ENCODE results near the gene MAP2K7.

The MAP2K7 gene

DNA sequence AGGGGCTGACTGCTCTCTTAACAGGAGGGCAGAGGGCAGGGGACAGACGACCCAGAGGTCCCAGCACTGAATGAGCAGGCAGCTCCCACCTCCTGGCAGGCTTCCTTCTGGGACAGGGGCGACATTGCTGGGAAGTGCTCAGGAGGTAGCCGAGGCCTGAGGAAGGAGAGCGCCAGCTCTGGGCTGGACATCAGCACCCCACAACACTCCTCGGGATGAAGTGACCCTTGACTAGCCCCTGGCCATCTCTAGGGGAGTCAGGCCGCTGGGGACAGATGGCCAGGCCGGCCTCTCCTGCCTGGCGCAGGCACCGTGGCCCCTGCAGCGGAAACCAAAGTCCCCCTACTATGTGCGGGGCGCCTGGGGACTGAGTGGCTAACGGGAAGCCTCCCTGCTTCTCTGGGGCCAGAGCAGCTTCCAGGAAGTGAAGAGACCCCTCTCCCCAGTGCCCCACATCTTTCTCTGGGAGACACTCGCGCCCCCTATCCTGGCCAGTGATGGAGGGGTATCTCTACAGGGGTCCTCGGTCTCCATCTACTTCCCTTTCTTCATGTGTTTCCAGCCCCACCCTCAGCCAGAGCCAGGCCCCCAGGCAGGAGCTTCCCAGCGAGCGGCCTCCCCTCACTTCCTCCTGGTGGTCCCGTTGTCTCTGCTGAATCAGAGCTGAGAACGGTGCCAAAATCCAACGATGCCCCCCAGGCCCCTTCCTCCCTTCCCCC is 39.5 kb upstream of the MAP2K7 start:
- DNase-seq (ENCODE audit: low read depth) = no peak
- TF ChIP-seq, protein P1, sequence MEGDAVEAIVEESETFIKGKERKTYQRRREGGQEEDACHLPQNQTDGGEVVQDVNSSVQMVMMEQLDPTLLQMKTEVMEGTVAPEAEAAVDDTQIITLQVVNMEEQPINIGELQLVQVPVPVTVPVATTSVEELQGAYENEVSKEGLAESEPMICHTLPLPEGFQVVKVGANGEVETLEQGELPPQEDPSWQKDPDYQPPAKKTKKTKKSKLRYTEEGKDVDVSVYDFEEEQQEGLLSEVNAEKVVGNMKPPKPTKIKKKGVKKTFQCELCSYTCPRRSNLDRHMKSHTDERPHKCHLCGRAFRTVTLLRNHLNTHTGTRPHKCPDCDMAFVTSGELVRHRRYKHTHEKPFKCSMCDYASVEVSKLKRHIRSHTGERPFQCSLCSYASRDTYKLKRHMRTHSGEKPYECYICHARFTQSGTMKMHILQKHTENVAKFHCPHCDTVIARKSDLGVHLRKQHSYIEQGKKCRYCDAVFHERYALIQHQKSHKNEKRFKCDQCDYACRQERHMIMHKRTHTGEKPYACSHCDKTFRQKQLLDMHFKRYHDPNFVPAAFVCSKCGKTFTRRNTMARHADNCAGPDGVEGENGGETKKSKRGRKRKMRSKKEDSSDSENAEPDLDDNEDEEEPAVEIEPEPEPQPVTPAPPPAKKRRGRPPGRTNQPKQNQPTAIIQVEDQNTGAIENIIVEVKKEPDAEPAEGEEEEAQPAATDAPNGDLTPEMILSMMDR (IDR thresholded peaks at IDR 0.05; ENCODE audit: low read length, missing control alignments) = no peak
- no peak overlapping the region for H3K4me3 ChIP-seq (replicated peaks; ENCODE audit: low read depth, low read length)

DNA sequence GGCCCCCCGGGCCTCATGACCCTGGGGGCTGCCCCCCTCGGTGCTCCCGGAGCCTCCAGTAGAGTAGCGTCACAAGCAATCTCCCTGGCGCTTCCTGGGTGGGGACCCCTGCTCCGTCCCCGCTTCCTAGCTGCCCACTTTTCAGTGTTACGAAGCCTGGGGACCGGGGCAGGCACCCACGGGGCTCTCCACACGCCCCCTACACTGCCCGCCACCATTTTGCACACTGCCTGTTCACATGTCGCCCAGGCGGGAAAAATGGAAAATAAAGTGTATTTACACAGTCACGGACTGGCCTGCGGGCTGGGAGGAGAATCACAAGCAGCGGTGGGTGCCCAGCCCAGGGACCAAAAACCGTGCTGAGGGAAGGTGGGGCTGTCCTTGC is 39.0 kb upstream of the MAP2K7 start:
- TF ChIP-seq, protein P1 (IDR thresholded peaks at IDR 0.05; ENCODE audit: low read length, missing control alignments) = no peak
- DNase-seq (ENCODE audit: low read depth) = no peak

DNA sequence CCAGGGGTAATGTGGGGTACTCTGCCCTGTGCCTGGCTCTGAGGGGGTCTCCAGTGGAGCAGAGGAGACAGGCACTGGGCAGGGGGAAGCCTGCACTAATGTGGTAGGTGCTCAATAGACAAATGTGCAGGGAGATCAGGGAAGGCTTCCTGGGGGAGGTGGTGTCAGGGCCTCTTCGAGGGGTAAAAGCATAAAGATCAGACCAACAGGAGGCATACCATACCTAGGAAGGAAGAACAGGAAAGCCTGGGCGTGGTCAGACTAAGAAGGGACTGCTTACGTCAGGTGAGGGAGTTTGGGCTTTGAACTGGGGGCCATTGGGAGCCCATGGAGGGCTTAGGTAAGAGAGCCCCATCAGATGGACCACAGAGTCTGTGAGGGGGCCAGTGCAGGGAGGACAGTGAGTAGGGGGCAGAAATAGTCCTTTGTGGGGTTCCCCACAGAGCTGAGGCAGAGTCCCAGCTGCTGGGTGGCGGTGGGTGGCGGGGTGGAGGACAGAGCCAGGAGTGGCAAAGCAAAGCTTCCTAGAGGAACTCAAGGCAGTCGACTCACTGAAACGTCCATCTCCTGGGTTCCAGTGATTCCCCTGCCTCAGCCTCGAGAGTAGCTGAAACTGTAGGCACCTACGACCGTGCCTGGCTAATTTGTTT is 38.3 kb upstream of the MAP2K7 start:
- no peak for DNase-seq (ENCODE audit: low read depth)
- TF ChIP-seq, protein P1 (IDR thresholded peaks at IDR 0.05; ENCODE audit: low read length, missing control alignments) = no peak
- no peak overlapping the region for H3K4me3 ChIP-seq (replicated peaks; ENCODE audit: low read depth, low read length)

More for the DNA sequence above, 39.0 kb upstream of the MAP2K7 start:
- no peak overlapping the region for H3K4me3 ChIP-seq (replicated peaks; ENCODE audit: low read depth, low read length)

DNA sequence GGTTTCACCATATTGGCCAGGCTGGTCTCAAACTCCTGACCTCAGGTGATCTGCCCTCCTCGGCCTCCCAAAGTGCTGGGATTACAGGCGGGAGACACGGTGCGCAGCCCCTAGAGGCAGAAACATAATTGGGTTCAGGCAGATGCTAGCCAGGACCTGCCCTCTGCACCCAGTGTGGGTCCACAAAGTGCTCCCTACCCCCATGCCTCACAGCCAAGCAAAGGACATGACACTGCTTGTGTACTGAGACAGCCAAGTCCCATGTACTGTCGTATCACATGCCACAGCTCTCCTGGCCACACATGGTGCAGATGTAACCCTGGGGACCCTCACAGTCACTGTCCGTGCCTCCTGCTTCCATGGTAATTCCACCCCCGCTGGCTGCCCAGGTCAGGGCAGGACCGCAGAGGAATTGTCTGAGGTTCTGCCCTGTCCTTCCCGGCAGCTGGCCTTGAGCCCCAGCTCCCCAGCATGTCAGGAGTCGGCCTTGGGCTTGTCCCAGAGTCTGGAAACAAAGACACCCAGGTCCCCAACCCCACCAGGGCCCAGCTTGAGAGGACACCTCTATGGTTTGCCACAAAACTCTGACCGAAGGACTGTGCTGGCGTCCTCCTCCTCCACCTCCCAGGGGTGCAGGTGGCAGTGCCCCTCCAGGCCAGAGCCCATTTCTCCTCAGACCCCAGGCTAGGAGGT is 37.1 kb upstream of the MAP2K7 start:
- TF ChIP-seq, protein P1 (IDR thresholded peaks at IDR 0.05; ENCODE audit: low read length, missing control alignments) = no peak
- no peak for DNase-seq (ENCODE audit: low read depth)
- H3K4me3 ChIP-seq (replicated peaks; ENCODE audit: low read depth, low read length) = no peak overlapping the region

GRCh38 chr19:7867092-7867844 is 36.4 kb upstream of the MAP2K7 start:
- TF ChIP-seq, protein P1 (IDR thresholded peaks at IDR 0.05; ENCODE audit: low read length, missing control alignments) = no peak
- DNase-seq (ENCODE audit: low read depth) = no peak
- H3K4me3 ChIP-seq (replicated peaks; ENCODE audit: low read depth, low read length) = no peak overlapping the region

- TF ChIP-seq, protein P1 (IDR thresholded peaks at IDR 0.05; ENCODE audit: low read length, missing control alignments) = no peak
- DNase-seq (ENCODE audit: low read depth) = no peak
- no peak overlapping the region for H3K4me3 ChIP-seq (replicated peaks; ENCODE audit: low read depth, low read length)
Observed at GRCh38 chr19:7868326-7868670, 35.4 kb upstream of the MAP2K7 start.

Measured in fibroblast of pulmonary artery (primary cell).